K562 (cell line): ENCODE measurements around the gene ZNF366. TPM values are rescaled to one million over a fixed set of nuclear protein-coding genes. Genes with fewer than 3 reads are reported as not detected.

Source experiments
- ATAC-seq: fragments of 200-7000 bp; cut with Tn5 transposase; 3 replicates; pipeline ENCODE4 v1.9.1; 2020; ENCODE audit warnings: moderate library complexity
- BruUV-seq: library from RNA; stranded (reverse); fragments of 400-500 nt; replicated peaks from 2 replicates; lab custom pipeline; 2021; lab: Mats Ljungman, UMichigan
- CTCF ChIA-PET: fragments of 300-600 bp; formaldehyde crosslinking; extraction: SDS; loops from one replicate; lab custom pipeline; 2021; ENCODE audit warnings: low intra/inter-chr PET ratio; lab: Yijun Ruan, JAX
- POLR2A ChIA-PET: fragments of 300-600, 350-650 bp; sonication (Branson Sonifier 250); formaldehyde crosslinking; extraction: SDS; loops from one replicate; lab custom pipeline; 2021; ENCODE audit warnings: antibody characterized with exemption, inconsistent platforms; lab: Yijun Ruan, JAX
- DNase-seq, 4 experiments: peaks; one replicate each; pipeline versions ENCODE4 v3.0.0 to v3.0.0-alpha.2; 2011 to 2018; ENCODE audit warnings: low spot score in 3 of 4, mixed read lengths in 3 of 4; ENCODE audit errors: extremely low read depth in 1 of 4
- FAIRE-seq: peaks from 2 replicates; lab custom pipeline; 2011; peaks lifted over from hg19 to GRCh38; lab: Jason Lieb, UNC
- H2AFZ ChIP-seq: 2 replicates; pipeline ENCODE4 v1.6.0; 2011; ENCODE audit warnings: low read depth, low read length, control low read depth, inconsistent platforms
- H3K27ac ChIP-seq: fragments of 200-600 bp; 3 replicates; pipeline ENCODE4 v1.8.0; 2011; ENCODE audit warnings: low read depth, mild to moderate bottlenecking, control low read depth, inconsistent platforms, low read length, moderate library complexity, mixed read lengths; ENCODE audit errors: extremely low read depth
- H3K27me3 ChIP-seq, 2 experiments: fragments of 300-600 bp in 1 of 2; 2 replicates in 1 of 2; 3 replicates in 1 of 2; pipeline versions ENCODE4 v1.6.0 to v1.8.0; 2011; ENCODE audit warnings: inconsistent platforms in 2 of 2, low read length in 2 of 2, mild to moderate bottlenecking in 1 of 2, mixed read lengths in 1 of 2, moderate library complexity in 1 of 2; ENCODE audit not compliant: control insufficient read depth in 2 of 2, insufficient read depth in 2 of 2
- H3K36me3 ChIP-seq: fragments of 300-600 bp; 3 replicates; pipeline ENCODE4 v1.8.0; 2011; ENCODE audit warnings: mild to moderate bottlenecking, low read length, inconsistent platforms; ENCODE audit not compliant: control insufficient read depth, insufficient read depth
- H3K4me1 ChIP-seq, 2 experiments: fragments of 200-600 bp in 1 of 2; replicated peaks in 1 of 2; 2 replicates in 1 of 2; 3 replicates in 1 of 2; pipeline versions ENCODE4 v1.5.1 to v1.8.0; 2011; ENCODE audit warnings: inconsistent platforms in 2 of 2, low read length in 2 of 2, mild to moderate bottlenecking in 1 of 2, mixed read lengths in 1 of 2, moderate library complexity in 1 of 2; ENCODE audit not compliant: control insufficient read depth in 2 of 2, insufficient read depth in 2 of 2
- H3K4me2 ChIP-seq: 2 replicates; pipeline ENCODE4 v1.6.1; 2011; ENCODE audit warnings: low read length, control low read depth, inconsistent platforms, mixed read lengths; ENCODE audit not compliant: insufficient read depth
- H3K4me3 ChIP-seq: fragments of 200-600 bp; sonication (generic), shearing (Covaris generic); 2 replicates; pipeline ENCODE4 v1.5.1; 2016; ENCODE audit warnings: control low read depth, inconsistent platforms
- H3K79me2 ChIP-seq: fragments of 200-600 bp; 3 replicates; pipeline ENCODE4 v1.8.0; 2011; ENCODE audit warnings: low read length, inconsistent platforms; ENCODE audit not compliant: control insufficient read depth, insufficient read depth
- H3K9ac ChIP-seq, 2 experiments: 2 replicates each; pipeline versions ENCODE4 v1.6.0 to v1.6.1; 2011; ENCODE audit warnings: low read depth in 2 of 2, low read length in 2 of 2, control low read depth in 1 of 2, inconsistent platforms in 1 of 2, mild to moderate bottlenecking in 1 of 2, mixed read lengths in 1 of 2; ENCODE audit not compliant: insufficient read depth in 1 of 2
- H3K9me1 ChIP-seq: one replicate; pipeline ENCODE4 v1.6.0; 2011; ENCODE audit warnings: inconsistent platforms, mild to moderate bottlenecking, low read length, moderate library complexity; ENCODE audit not compliant: control insufficient read depth, insufficient read depth
- H3K9me3 ChIP-seq: replicated peaks from 2 replicates; pipeline ENCODE4 v1.5.1; 2011; ENCODE audit warnings: low read depth, low read length, inconsistent platforms; ENCODE audit not compliant: control insufficient read depth, insufficient read depth
- H4K20me1 ChIP-seq: replicated peaks from 2 replicates; pipeline ENCODE4 v1.6.1; 2011; ENCODE audit warnings: low read length, inconsistent platforms, mixed read lengths; ENCODE audit not compliant: control insufficient read depth, insufficient read depth
- ARNT ChIP-seq, 2 experiments: fragments of 450-650 bp; IDR thresholded peaks; 2 replicates each; pipeline ENCODE4 v1.6.1; 2016; ENCODE audit warnings: mild to moderate bottlenecking in 1 of 2
- CCNT2 ChIP-seq: IDR thresholded peaks from 2 replicates; pipeline ENCODE4 v1.6.1; 2011; ENCODE audit warnings: borderline replicate concordance, low read depth, mild to moderate bottlenecking, moderate library complexity, mixed read lengths, low read length; ENCODE audit not compliant: insufficient read length; ENCODE audit errors: extremely low read depth
- DPF2 ChIP-seq: fragments of 450-650 bp; IDR thresholded peaks from 2 replicates; pipeline ENCODE4 v1.6.1; 2016
- E2F3 ChIP-seq: fragments of 250-450 bp; sonication (Bioruptor Pico); IDR thresholded peaks from 2 replicates; pipeline ENCODE4 v1.4.0; 2020; ENCODE audit warnings: mild to moderate bottlenecking
- ESRRB ChIP-seq: fragments of 250-450 bp; sonication (Bioruptor Pico); IDR thresholded peaks from 2 replicates; pipeline ENCODE4 v1.5.0; 2020; ENCODE audit warnings: mild to moderate bottlenecking, moderate library complexity, borderline replicate concordance
- FOXP4 ChIP-seq: sonication (generic); formaldehyde crosslinking; IDR thresholded peaks from 2 replicates; pipeline ENCODE4 v1.8.0; 2022; ENCODE audit warnings: mild to moderate bottlenecking, missing genetic modification reagents, borderline replicate concordance
- HDAC3 ChIP-seq: fragments of 450-650 bp; IDR thresholded peaks from 2 replicates; pipeline ENCODE4 v1.6.1; 2018; ENCODE audit warnings: borderline replicate concordance, mild to moderate bottlenecking, moderate library complexity; ENCODE audit not compliant: partially characterized antibody
- HMGN3 ChIP-seq: IDR thresholded peaks from 2 replicates; pipeline ENCODE4 v1.6.1; 2011; ENCODE audit warnings: borderline replicate concordance, low read depth, mild to moderate bottlenecking, mixed read lengths, low read length; ENCODE audit not compliant: insufficient read length; ENCODE audit errors: extremely low read depth
- IFI16 ChIP-seq: fragments of 250-450 bp; sonication (Bioruptor Pico); IDR thresholded peaks from 2 replicates; pipeline ENCODE4 v2.1.2; 2022; ENCODE audit warnings: mild to moderate bottlenecking, inconsistent platforms
- IRF1 ChIP-seq: sonication (generic); formaldehyde crosslinking; IDR thresholded peaks from 2 replicates; pipeline ENCODE4 v1.8.0; 2022; ENCODE audit warnings: missing genetic modification reagents, mild to moderate bottlenecking, borderline replicate concordance
- KDM5B ChIP-seq: fragments of 200-600 bp; sonication (generic); IDR thresholded peaks from 2 replicates; pipeline ENCODE4 v1.6.1; 2012; ENCODE audit warnings: low read depth, mild to moderate bottlenecking, moderate library complexity, low read length, control low read depth, inconsistent platforms; ENCODE audit not compliant: insufficient replicate concordance
- MIER1 ChIP-seq: fragments of 450-650 bp; IDR thresholded peaks from 2 replicates; pipeline ENCODE4 v1.6.1; 2016; ENCODE audit warnings: antibody characterized with exemption, mild to moderate bottlenecking, low read depth
- NR2F6 ChIP-seq: fragments of 450-650 bp; formaldehyde crosslinking; IDR thresholded peaks from 2 replicates; pipeline ENCODE4 v1.4.0; 2020; ENCODE audit warnings: mild to moderate bottlenecking
- SAFB ChIP-seq: fragments of 200-400 bp; formaldehyde crosslinking; IDR thresholded peaks from 2 replicates; pipeline ENCODE4 v1.6.1; 2017; ENCODE audit warnings: low read depth, low read length, borderline replicate concordance
- SMAD1 ChIP-seq: fragments of 150-350 bp; IDR thresholded peaks from 2 replicates; pipeline ENCODE4 v1.6.1; 2014; ENCODE audit warnings: low read length, low read depth; ENCODE audit not compliant: partially characterized antibody
- TEAD1 ChIP-seq, 2 experiments: fragments of 450-650 bp in 1 of 2; sonication (generic) in 1 of 2; formaldehyde crosslinking; IDR thresholded peaks; 2 replicates each; pipeline versions ENCODE4 v1.4.0 to v1.8.0; 2020 to 2022; ENCODE audit warnings: mild to moderate bottlenecking in 2 of 2, missing genetic modification reagents in 1 of 2
- ZNF436 ChIP-seq: fragments of 250-450, 450-650 bp; sonication (Bioruptor Pico); formaldehyde crosslinking; IDR thresholded peaks from 2 replicates; pipeline ENCODE4 v1.7.0; 2020; ENCODE audit warnings: mild to moderate bottlenecking
- ZNF699 ChIP-seq: fragments of 250-450 bp; sonication (Bioruptor Pico); IDR thresholded peaks from 2 replicates; pipeline ENCODE4 v1.8.0; 2021; ENCODE audit warnings: mild to moderate bottlenecking, moderate library complexity; ENCODE audit not compliant: insufficient replicate concordance
- WGBS: fragments of 100-300 bp; shearing (Covaris generic); methylation state at CpG from one replicate; pipeline ENCODE4 v1.1.6; 2016; ENCODE audit warnings: low coverage, mixed read lengths; ENCODE audit not compliant: insufficient coverage; ENCODE audit errors: missing lambda C conversion rate; 5-methylcytosine and 5-hydroxymethylcytosine counted together
- in situ Hi-C: fragments of 300-500 bp; cut with MboI; formaldehyde crosslinking; loops from 4 replicates; pipeline ENCODE4 v1.15.0; 2018; ENCODE audit warnings: inconsistent platforms, mixed read lengths
- intact Hi-C: fragments of 100-400 bp; cut with micrococcal nuclease; formaldehyde crosslinking; loops from 2 replicates; pipeline ENCODE4 v1.14.2; 2022
- polyA plus RNA-seq, 8 experiments: library from polyadenylated mRNA; depleted of rRNA in 4 of 8; stranded (reverse) in 5 of 8; unstranded in 3 of 8; fragments of >200 nt; fragmentation: Nextera tagmentation in 2 of 8; fragmentation: Illumina TruSeq in 1 of 8; extraction: Ambion mirVana in 2 of 8; extraction: Trizol in 1 of 8; gene quantifications; 2 replicates each; pipeline versions ENCODE4 v1.2.1 to v1.2.3, GENCODE V29; 2011 to 2014; ENCODE audit warnings: inconsistent platforms in 1 of 8, missing spikeins in 1 of 8
- total RNA-seq, 7 experiments: library from RNA; depleted of rRNA in 6 of 7; stranded (reverse); fragments of >200 nt in 6 of 7; fragmentation: Illumina TruSeq in 2 of 7; extraction: Trizol in 2 of 7; gene quantifications; 2 replicates each; pipeline versions ENCODE4 v1.2.1 to v1.2.3, GENCODE V29; 2011 to 2021; ENCODE audit warnings: low replicate concordance in 1 of 7

The ZNF366 gene
- total and polyA plus RNA-seq, 9 of the 15 experiments (the other 6 are each of a cell fraction or from before 2014, with no cell fraction given) = not detected

GRCh38 chr5:72454996-72455395 is 52.2 kb downstream of the ZNF366 start:
- Histone ChIP-seq H3K4me1 (peaks cover 6 to 13% of the 10 kb centered on the region in 2 experiments; a peak in 4 of 5 replicates), H3K9ac (no peak overlapping the region), H3K27me3 (no peaks in the 10 kb centered on the region), H3K27ac (no peak overlapping the region), H3K9me3 (no peaks in the 10 kb centered on the region), H3K4me3 (no peak overlapping the region), H3K79me2 (no peaks in the 10 kb centered on the region), H3K9me1 (no peaks in the 10 kb centered on the region), H3K4me2 (no peak overlapping the region), H3K36me3 (no peaks in the 10 kb centered on the region), H2AFZ (peak overlapping the region; percentile 56; the same call in 1 of the 2 replicates), H4K20me1 (no peaks in the 10 kb centered on the region)
- ChIA-PET POLR2A (interaction anchor here (0.6 kb wide), 1 partner anchor 423 kb away, joined by 3 read pairs; no protein-coding TSS in a partner anchor), CTCF (no interaction called here)
- WGBS = 75% methylated on average over 2 of the region's 2 CpGs
- in situ Hi-C loops (no loop called here), intact Hi-C loops (no loop called here)
- ATAC-seq = no peak
- TF ChIP-seq TEAD1 (CRISPR knock-in tag; IDR thresholded peaks at IDR 0.05) (no peak), ARNT (IDR thresholded peaks at IDR 0.05) (no peak), DPF2 (no peak), ZNF436 (CRISPR knock-in tag) (no peak), SMAD1 (no peak), MIER1 (no peak), HMGN3 (no peak), IRF1 (no peak), ZNF699 (CRISPR knock-in tag) (no peak), SAFB (no peak), CCNT2 (no peak), HDAC3 (no peak), E2F3 (CRISPR knock-in tag) (no peak), IFI16 (CRISPR knock-in tag) (no peak), FOXP4 (CRISPR knock-in tag) (no peak), KDM5B (no peak), ESRRB (CRISPR knock-in tag) (no peak), NR2F6 (CRISPR knock-in tag) (no peak)
- no peak for DNase-seq
- no peak for FAIRE-seq
- BruUV-seq = no TSS peak
